GM12878 (cell line): Measurements from ENCODE around the gene ZNF385C. TPM values are rescaled to one million over a fixed set of nuclear protein-coding genes. Genes with fewer than 3 reads are reported as not detected.

ENCODE experiments used
- polyA plus RNA-seq, 11 experiments: library from polyadenylated mRNA; depleted of rRNA in 4 of 11; unstranded in 6 of 11; stranded (reverse) in 5 of 11; fragments of >200 nt; fragmentation: Nextera tagmentation in 4 of 11; fragmentation: Illumina TruSeq in 1 of 11; extraction: Ambion mirVana in 4 of 11; extraction: Trizol in 1 of 11; gene quantifications; 1 replicate in 1 of 11; 2 replicates in 10 of 11; pipeline versions ENCODE4 v1.2.1 to v1.2.3, GENCODE V29; 2011 to 2016; ENCODE audit warnings: inconsistent platforms in 2 of 11, missing spikeins in 2 of 11, low read depth in 1 of 11
- total RNA-seq, 4 experiments: library from RNA; depleted of rRNA in 3 of 4; stranded (reverse); fragments of >200 nt in 3 of 4; fragmentation: Illumina TruSeq in 1 of 4; extraction: Trizol in 1 of 4; gene quantifications; 2 replicates each; pipeline versions ENCODE4 v1.2.1 to v1.2.3, GENCODE V29; 2013 to 2021

The ZNF385C gene
- total and polyA plus RNA-seq, 10 of the 15 experiments (the other 5 are each of a cell fraction or from before 2014, with no cell fraction given), result 0.06 to 0.20 (median 0.07) TPM; not detected in 5

Other genes with a start within 250 kb of the ZNF385C start
Only the 7 nearest of the 16 such genes appear.
- gene DNAJC7, start 81.0 kb downstream of the ZNF385C start, total RNA-seq (2014; rRNA removed), result 70.2 and 70.4 TPM in 2 replicates
- gene DNAJC7, start 81.0 kb downstream of the ZNF385C start, total RNA-seq (2014; rRNA removed; fragmentation: Illumina TruSeq; extraction: Trizol), result 156 and 173 TPM in 2 replicates
- gene DNAJC7, start 81.0 kb downstream of the ZNF385C start, total RNA-seq (2021), result 104 and 113 TPM in 2 replicates
- gene DNAJC7, start 81.0 kb downstream of the ZNF385C start, polyA plus RNA-seq (2011; rRNA removed), result 60.1 and 72.4 TPM in 2 replicates
- 164 and 196 TPM in 2 replicates for gene DNAJC7, start 81.0 kb downstream of the ZNF385C start, polyA plus RNA-seq (2014; fragmentation: Illumina TruSeq; extraction: Trizol)
- 10 to 100 TPM; 61.2 to 70.3 TPM for gene DNAJC7, start 81.0 kb downstream of the ZNF385C start, polyA plus RNA-seq (2014; fragmentation: Nextera tagmentation; extraction: Ambion mirVana)
- gene DNAJC7, start 81.0 kb downstream of the ZNF385C start, polyA plus RNA-seq (2014; rRNA removed), result 89.6 and 91.8 TPM in 2 replicates
- gene DNAJC7, start 81.0 kb downstream of the ZNF385C start, polyA plus RNA-seq (2016; fragmentation: Nextera tagmentation; extraction: Ambion mirVana), result 100 to 1,000 TPM in 1 of 2 experiments, 10 to 100 TPM in 1; 97.9 to 103 TPM
- gene NKIRAS2, start 78.4 kb downstream of the ZNF385C start, total RNA-seq (2014; rRNA removed), result 36.8 and 39.3 TPM in 2 replicates
- 16.3 and 16.9 TPM in 2 replicates for gene NKIRAS2, start 78.4 kb downstream of the ZNF385C start, total RNA-seq (2014; rRNA removed; fragmentation: Illumina TruSeq; extraction: Trizol)
- 22.9 and 25.8 TPM in 2 replicates for gene NKIRAS2, start 78.4 kb downstream of the ZNF385C start, total RNA-seq (2021)
- gene NKIRAS2, start 78.4 kb downstream of the ZNF385C start, polyA plus RNA-seq (2011; rRNA removed), result 11.9 and 20.3 TPM in 2 replicates
- gene NKIRAS2, start 78.4 kb downstream of the ZNF385C start, polyA plus RNA-seq (2014; fragmentation: Illumina TruSeq; extraction: Trizol), result 24.4 and 33.6 TPM in 2 replicates
- 1 to 10 TPM; 6.4 to 6.9 TPM for gene NKIRAS2, start 78.4 kb downstream of the ZNF385C start, polyA plus RNA-seq (2014; fragmentation: Nextera tagmentation; extraction: Ambion mirVana)
- 39.4 and 49.7 TPM in 2 replicates for gene NKIRAS2, start 78.4 kb downstream of the ZNF385C start, polyA plus RNA-seq (2014; rRNA removed)
- gene NKIRAS2, start 78.4 kb downstream of the ZNF385C start, polyA plus RNA-seq (2016; fragmentation: Nextera tagmentation; extraction: Ambion mirVana), result 10 to 100 TPM; 28.6 to 32.2 TPM
- gene C17orf113, start 47.9 kb downstream of the ZNF385C start, total RNA-seq (2014; rRNA removed), result 0.11 and 0.17 TPM in 2 replicates
- not detected in 2 replicates for gene C17orf113, start 47.9 kb downstream of the ZNF385C start, total RNA-seq (2014; rRNA removed; fragmentation: Illumina TruSeq; extraction: Trizol)
- gene C17orf113, start 47.9 kb downstream of the ZNF385C start, total RNA-seq (2021), result 0.08 and 0.11 TPM in 2 replicates
- gene C17orf113, start 47.9 kb downstream of the ZNF385C start, polyA plus RNA-seq (2011; rRNA removed), result 0.06 and 0.08 TPM in 2 replicates
- 0.03 TPM in 1 of 2 replicates, not detected in the other for gene C17orf113, start 47.9 kb downstream of the ZNF385C start, polyA plus RNA-seq (2014; fragmentation: Illumina TruSeq; extraction: Trizol)
- gene C17orf113, start 47.9 kb downstream of the ZNF385C start, polyA plus RNA-seq (2014; fragmentation: Nextera tagmentation; extraction: Ambion mirVana), result not detected
- gene C17orf113, start 47.9 kb downstream of the ZNF385C start, polyA plus RNA-seq (2014; rRNA removed), result 0.14 and 0.27 TPM in 2 replicates
- gene C17orf113, start 47.9 kb downstream of the ZNF385C start, polyA plus RNA-seq (2016; fragmentation: Nextera tagmentation; extraction: Ambion mirVana), result under 1 TPM; 0.03 to 0.04 TPM
- 24.5 and 26.4 TPM in 2 replicates for gene DHX58, start 14.2 kb upstream of the ZNF385C start, total RNA-seq (2014; rRNA removed)
- gene DHX58, start 14.2 kb upstream of the ZNF385C start, total RNA-seq (2014; rRNA removed; fragmentation: Illumina TruSeq; extraction: Trizol), result 16.2 and 18.6 TPM in 2 replicates
- gene DHX58, start 14.2 kb upstream of the ZNF385C start, total RNA-seq (2021), result 26.1 and 29.9 TPM in 2 replicates
- gene DHX58, start 14.2 kb upstream of the ZNF385C start, polyA plus RNA-seq (2011; rRNA removed), result 50.8 and 69.8 TPM in 2 replicates
- gene DHX58, start 14.2 kb upstream of the ZNF385C start, polyA plus RNA-seq (2014; fragmentation: Illumina TruSeq; extraction: Trizol), result 6.8 and 16.5 TPM in 2 replicates
- gene DHX58, start 14.2 kb upstream of the ZNF385C start, polyA plus RNA-seq (2014; fragmentation: Nextera tagmentation; extraction: Ambion mirVana), result 1 to 10 TPM; 3.5 to 3.7 TPM
- gene DHX58, start 14.2 kb upstream of the ZNF385C start, polyA plus RNA-seq (2014; rRNA removed), result 31.1 and 33.1 TPM in 2 replicates
- 10 to 100 TPM in 1 of 2 experiments, 1 to 10 TPM in 1; 8.4 to 11.2 TPM for gene DHX58, start 14.2 kb upstream of the ZNF385C start, polyA plus RNA-seq (2016; fragmentation: Nextera tagmentation; extraction: Ambion mirVana)
- 12.6 and 16.3 TPM in 2 replicates for gene KAT2A, start 22.9 kb upstream of the ZNF385C start, total RNA-seq (2014; rRNA removed)
- 12.3 and 12.9 TPM in 2 replicates for gene KAT2A, start 22.9 kb upstream of the ZNF385C start, total RNA-seq (2014; rRNA removed; fragmentation: Illumina TruSeq; extraction: Trizol)
- 31.9 and 33.3 TPM in 2 replicates for gene KAT2A, start 22.9 kb upstream of the ZNF385C start, total RNA-seq (2021)
- gene KAT2A, start 22.9 kb upstream of the ZNF385C start, polyA plus RNA-seq (2011; rRNA removed), result 25.8 and 46.1 TPM in 2 replicates
- 17.1 and 25.7 TPM in 2 replicates for gene KAT2A, start 22.9 kb upstream of the ZNF385C start, polyA plus RNA-seq (2014; fragmentation: Illumina TruSeq; extraction: Trizol)
- 1 to 10 TPM in 1 of 2 experiments, under 1 TPM in 1; 0.85 to 3.0 TPM for gene KAT2A, start 22.9 kb upstream of the ZNF385C start, polyA plus RNA-seq (2014; fragmentation: Nextera tagmentation; extraction: Ambion mirVana)
- 47.5 and 52.3 TPM in 2 replicates for gene KAT2A, start 22.9 kb upstream of the ZNF385C start, polyA plus RNA-seq (2014; rRNA removed)
- 10 to 100 TPM; 11.0 to 12.6 TPM for gene KAT2A, start 22.9 kb upstream of the ZNF385C start, polyA plus RNA-seq (2016; fragmentation: Nextera tagmentation; extraction: Ambion mirVana)
- gene HSPB9, start 24.3 kb upstream of the ZNF385C start, total RNA-seq (2014; rRNA removed), result not detected in 2 replicates
- gene HSPB9, start 24.3 kb upstream of the ZNF385C start, total RNA-seq (2014; rRNA removed; fragmentation: Illumina TruSeq; extraction: Trizol), result not detected in 2 replicates
- not detected in 2 replicates for gene HSPB9, start 24.3 kb upstream of the ZNF385C start, total RNA-seq (2021)
- gene HSPB9, start 24.3 kb upstream of the ZNF385C start, polyA plus RNA-seq (2011; rRNA removed), result 0.04 and 0.07 TPM in 2 replicates
- gene HSPB9, start 24.3 kb upstream of the ZNF385C start, polyA plus RNA-seq (2014; fragmentation: Illumina TruSeq; extraction: Trizol), result not detected in 2 replicates
- gene HSPB9, start 24.3 kb upstream of the ZNF385C start, polyA plus RNA-seq (2014; fragmentation: Nextera tagmentation; extraction: Ambion mirVana), result not detected
- not detected in 2 replicates for gene HSPB9, start 24.3 kb upstream of the ZNF385C start, polyA plus RNA-seq (2014; rRNA removed)
- under 1 TPM; 0.11 to 0.40 TPM for gene HSPB9, start 24.3 kb upstream of the ZNF385C start, polyA plus RNA-seq (2016; fragmentation: Nextera tagmentation; extraction: Ambion mirVana)
- gene RAB5C, start 56.5 kb upstream of the ZNF385C start, total RNA-seq (2014; rRNA removed), result 52.9 and 60.5 TPM in 2 replicates
- gene RAB5C, start 56.5 kb upstream of the ZNF385C start, total RNA-seq (2014; rRNA removed; fragmentation: Illumina TruSeq; extraction: Trizol), result 42.3 and 42.9 TPM in 2 replicates
- 67.7 and 70.7 TPM in 2 replicates for gene RAB5C, start 56.5 kb upstream of the ZNF385C start, total RNA-seq (2021)
- 51.7 and 90.4 TPM in 2 replicates for gene RAB5C, start 56.5 kb upstream of the ZNF385C start, polyA plus RNA-seq (2011; rRNA removed)
- gene RAB5C, start 56.5 kb upstream of the ZNF385C start, polyA plus RNA-seq (2014; fragmentation: Illumina TruSeq; extraction: Trizol), result 40.8 and 80.7 TPM in 2 replicates
- gene RAB5C, start 56.5 kb upstream of the ZNF385C start, polyA plus RNA-seq (2014; fragmentation: Nextera tagmentation; extraction: Ambion mirVana), result 1 to 10 TPM; 1.2 to 1.7 TPM
- gene RAB5C, start 56.5 kb upstream of the ZNF385C start, polyA plus RNA-seq (2014; rRNA removed), result 91.9 and 94.4 TPM in 2 replicates
- 10 to 100 TPM; 49.9 to 51.7 TPM for gene RAB5C, start 56.5 kb upstream of the ZNF385C start, polyA plus RNA-seq (2016; fragmentation: Nextera tagmentation; extraction: Ambion mirVana)